HFFc6 (cell line): Measurements from ENCODE around the gene BMP8A. TPM values are rescaled to one million over a fixed set of nuclear protein-coding genes. Genes with fewer than 3 reads are reported as not detected.
"Not testable (repeated sequence)": the region's sequence is repeated elsewhere in the genome, so short reads cannot be mapped to it uniquely, and the experiment has no call there.

Experiments
- DNase-seq: peaks from one replicate; pipeline ENCODE4 v3.0.0-alpha.2; 2018
- H3K27ac Mint-ChIP-seq: 2 replicates; pipeline ENCODE4 v1.8.0; 2020; ENCODE audit warnings: mild to moderate bottlenecking, mixed read lengths
- H3K27me3 Mint-ChIP-seq: 2 replicates; pipeline ENCODE4 v1.8.0; 2021; ENCODE audit warnings: mild to moderate bottlenecking, moderate library complexity, mixed read lengths; ENCODE audit not compliant: insufficient read depth
- H3K36me3 Mint-ChIP-seq: 2 replicates; pipeline ENCODE4 v1.8.0; 2021; ENCODE audit warnings: low read depth, mixed read lengths
- H3K4me1 Mint-ChIP-seq: 2 replicates; pipeline ENCODE4 v1.8.0; 2020; ENCODE audit warnings: low read depth, mixed read lengths
- H3K4me3 Mint-ChIP-seq: 2 replicates; pipeline ENCODE4 v1.8.0; 2020; ENCODE audit warnings: mild to moderate bottlenecking, moderate library complexity, mixed read lengths
- H3K9me3 Mint-ChIP-seq: 2 replicates; pipeline ENCODE4 v1.8.0; 2020; ENCODE audit warnings: mild to moderate bottlenecking, mixed read lengths
- total RNA-seq, 6 experiments: library from RNA; stranded (reverse); fragmentation: NEBNext Ultra II Directional; extraction: Animal tissue kit (Norgen Biotek cat#: 25700); gene quantifications; 2 replicates in 1 of 6; 3 replicates in 5 of 6; pipeline ENCODE4 v1.2.3, GENCODE V29; 2021
- TF ChIP-seq, protein P1 (sequence below): fragments of 200-600 bp; sonication (generic); IDR thresholded peaks from 2 replicates; pipeline ENCODE4 v1.5.0; 2021; ENCODE audit warnings: antibody characterized with exemption, mild to moderate bottlenecking

Gene BMP8A
- total RNA-seq, 6 experiments from 2014 or later: not detected

DNA sequence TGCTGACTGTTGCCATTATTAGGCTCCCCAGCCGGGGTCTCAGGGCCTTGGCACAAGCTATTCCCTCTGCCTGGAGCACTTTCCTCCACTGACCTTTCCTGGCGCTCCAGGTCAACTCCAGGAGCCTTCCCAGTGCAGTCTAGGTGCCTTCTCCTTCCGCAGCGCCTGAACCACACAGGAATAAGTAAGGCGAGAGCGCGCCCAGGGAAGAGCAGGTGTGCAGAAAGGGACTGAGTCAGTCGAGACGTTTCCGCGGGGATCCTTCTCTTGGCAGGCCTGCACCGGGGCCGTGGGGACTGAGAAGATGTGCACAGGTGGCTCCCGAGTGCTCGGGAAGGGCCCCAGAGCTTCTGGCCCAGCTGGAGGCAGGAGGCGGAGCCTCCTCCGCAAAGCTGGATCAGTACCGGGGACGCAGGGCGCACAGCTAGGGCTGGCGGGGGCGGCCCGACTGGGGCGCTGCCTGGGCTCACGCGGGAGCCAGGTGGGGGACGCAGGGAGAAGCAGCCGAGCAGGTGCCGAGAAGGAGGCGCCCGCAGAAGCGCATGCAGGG, 765 bp upstream of the BMP8A start:
- Mint-ChIP-seq H3K27ac (no peak overlapping the region), H3K27me3 (peaks cover 33% of the 10 kb centered on the region), H3K4me1 (no peaks in the 10 kb centered on the region; the same call in 1 of the 2 replicates), H3K4me3 (peak overlapping the region; percentile 67; the same call in 1 of the 2 replicates), H3K36me3 (peaks cover 2% of the 10 kb centered on the region), H3K9me3 (no peaks in the 10 kb centered on the region)
- no peak for DNase-seq
- TF ChIP-seq, protein P1, sequence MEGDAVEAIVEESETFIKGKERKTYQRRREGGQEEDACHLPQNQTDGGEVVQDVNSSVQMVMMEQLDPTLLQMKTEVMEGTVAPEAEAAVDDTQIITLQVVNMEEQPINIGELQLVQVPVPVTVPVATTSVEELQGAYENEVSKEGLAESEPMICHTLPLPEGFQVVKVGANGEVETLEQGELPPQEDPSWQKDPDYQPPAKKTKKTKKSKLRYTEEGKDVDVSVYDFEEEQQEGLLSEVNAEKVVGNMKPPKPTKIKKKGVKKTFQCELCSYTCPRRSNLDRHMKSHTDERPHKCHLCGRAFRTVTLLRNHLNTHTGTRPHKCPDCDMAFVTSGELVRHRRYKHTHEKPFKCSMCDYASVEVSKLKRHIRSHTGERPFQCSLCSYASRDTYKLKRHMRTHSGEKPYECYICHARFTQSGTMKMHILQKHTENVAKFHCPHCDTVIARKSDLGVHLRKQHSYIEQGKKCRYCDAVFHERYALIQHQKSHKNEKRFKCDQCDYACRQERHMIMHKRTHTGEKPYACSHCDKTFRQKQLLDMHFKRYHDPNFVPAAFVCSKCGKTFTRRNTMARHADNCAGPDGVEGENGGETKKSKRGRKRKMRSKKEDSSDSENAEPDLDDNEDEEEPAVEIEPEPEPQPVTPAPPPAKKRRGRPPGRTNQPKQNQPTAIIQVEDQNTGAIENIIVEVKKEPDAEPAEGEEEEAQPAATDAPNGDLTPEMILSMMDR: no peak

DNA sequence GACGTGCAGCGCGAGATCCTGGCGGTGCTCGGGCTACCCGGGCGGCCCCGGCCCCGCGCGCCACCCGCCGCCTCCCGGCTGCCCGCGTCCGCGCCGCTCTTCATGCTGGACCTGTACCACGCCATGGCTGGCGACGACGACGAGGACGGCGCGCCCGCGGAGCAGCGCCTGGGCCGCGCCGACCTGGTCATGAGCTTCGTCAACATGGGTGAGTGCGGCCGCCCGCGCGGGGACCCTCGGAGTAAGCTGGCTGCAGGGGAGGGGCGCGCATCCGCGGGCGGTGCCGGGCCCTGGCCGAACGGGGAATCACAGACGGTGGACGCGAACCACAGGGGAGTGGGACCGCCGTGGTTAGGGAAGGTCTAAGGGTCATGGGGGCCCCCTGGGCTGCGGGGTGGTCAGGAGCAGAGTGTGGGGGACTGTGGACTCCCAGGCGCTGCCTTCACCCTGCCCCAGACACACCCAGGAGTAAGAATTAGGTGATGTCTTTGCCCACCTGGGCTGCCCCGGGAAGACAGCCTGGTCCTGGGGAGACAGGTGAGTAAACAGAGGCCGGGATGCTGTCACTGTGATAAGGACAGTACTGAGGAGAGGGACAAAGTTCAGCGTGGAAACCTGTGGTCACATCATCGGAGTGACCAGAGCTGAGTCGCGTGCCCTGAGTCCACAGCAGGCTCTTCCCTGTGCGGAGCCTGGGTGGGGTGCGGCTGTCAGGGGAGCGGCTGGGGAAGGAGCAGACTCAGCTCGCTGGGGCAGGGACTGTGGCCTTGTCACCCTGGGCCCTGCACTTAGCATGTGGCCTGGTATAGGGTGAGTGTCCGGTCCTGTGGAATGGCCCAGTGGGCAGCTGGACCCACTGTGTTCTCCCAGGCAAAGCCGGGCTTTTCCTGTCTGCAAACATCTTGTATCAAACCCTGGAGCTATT, 944 bp downstream of the BMP8A start:
- peak overlapping the region; percentile 45; the same call in 1 of the 2 replicates for H3K4me3 Mint-ChIP-seq
- DNase-seq, H3K27ac Mint-ChIP-seq, H3K4me1 Mint-ChIP-seq, H3K36me3 Mint-ChIP-seq, H3K9me3 Mint-ChIP-seq: not testable (repeated sequence)
- peaks cover 32% of the 10 kb centered on the region for H3K27me3 Mint-ChIP-seq

DNA sequence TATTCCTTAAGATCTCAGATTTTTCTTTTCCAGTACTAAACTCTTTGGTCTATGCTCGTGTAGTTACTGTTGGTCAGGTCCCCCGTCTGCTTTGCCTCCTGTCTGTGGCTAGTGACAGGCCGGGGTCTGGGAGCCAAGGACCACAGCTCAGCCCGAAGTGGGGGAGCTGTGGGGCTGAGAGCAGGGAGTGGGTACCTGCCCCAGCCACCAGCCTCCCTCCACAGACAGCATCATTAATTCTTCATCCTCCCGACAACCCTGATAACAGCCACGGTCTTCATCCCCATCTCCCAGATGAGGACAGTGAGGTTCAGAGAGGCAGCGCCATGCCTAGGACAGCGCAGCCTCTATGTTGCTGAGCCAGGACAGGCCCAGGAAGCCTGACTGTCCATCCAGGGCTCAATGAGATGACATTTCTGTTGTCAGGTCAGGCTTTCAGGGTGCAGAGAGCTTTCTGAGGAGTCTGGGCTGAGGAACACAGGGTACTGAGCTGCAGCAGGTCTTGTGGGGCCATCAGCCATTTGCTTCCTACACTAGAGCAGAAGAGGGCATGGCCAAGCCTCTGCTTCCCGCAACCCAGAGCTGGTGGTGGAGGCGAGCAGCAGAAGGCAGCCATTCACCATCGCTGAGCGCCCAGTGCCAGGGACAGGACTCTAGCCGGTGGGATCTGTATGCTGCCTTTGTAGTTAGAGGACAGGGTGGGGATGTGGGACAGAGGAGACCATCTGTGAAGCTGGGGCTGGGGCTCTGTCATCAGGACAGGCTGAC, 1.8 kb downstream of the BMP8A start:
- not testable (repeated sequence) for H3K36me3 Mint-ChIP-seq, H3K9me3 Mint-ChIP-seq, H3K4me1 Mint-ChIP-seq, DNase-seq, H3K27ac Mint-ChIP-seq
- Mint-ChIP-seq H3K4me3 (peak overlapping the region; percentile 45; the same call in 1 of the 2 replicates), H3K27me3 (peaks cover 32% of the 10 kb centered on the region)

DNA sequence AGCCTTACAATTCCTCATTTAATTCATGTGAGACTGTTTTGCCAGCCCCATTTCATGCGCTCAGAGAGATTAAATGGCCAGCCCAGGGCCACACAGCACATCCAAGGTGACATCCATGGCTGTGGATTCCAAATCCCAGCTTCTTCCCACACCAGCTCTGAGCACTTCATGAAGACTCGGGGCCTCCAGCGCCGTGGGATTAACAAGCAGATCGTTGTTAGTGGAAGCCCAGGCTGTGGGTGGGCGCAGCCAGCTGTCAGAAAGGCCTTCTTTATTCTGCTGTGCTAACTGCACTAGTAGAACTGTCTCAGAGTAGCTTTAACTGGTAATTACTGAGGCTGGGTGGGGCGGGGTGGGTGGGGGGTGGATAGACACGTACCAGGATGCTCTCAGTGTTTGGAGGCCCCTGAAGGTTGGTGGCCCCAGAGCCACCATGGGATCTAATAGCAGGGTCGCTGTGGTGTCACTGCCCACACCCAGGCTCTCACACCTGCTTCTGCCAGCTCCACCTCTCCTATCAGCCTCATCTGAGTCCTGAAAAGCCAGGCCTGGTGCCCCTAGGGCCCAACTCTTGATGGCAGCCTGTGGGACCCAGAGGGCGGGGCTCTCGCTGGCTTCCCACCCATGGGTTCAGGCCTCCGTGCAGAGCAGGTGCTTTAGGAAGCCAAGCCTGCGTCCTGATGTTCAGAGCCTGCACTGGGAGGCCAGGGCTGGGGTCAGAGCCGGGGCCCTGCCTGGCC, 3.4 kb downstream of the BMP8A start:
- Mint-ChIP-seq H3K36me3 (no peaks in the 10 kb centered on the region), H3K4me3 (no peak overlapping the region), H3K27me3 (peaks cover 29% of the 10 kb centered on the region), H3K27ac (no peak overlapping the region), H3K4me1 (no peaks in the 10 kb centered on the region), H3K9me3 (no peaks in the 10 kb centered on the region)
- DNase-seq: no peak
- TF ChIP-seq, protein P1: no peak

DNA sequence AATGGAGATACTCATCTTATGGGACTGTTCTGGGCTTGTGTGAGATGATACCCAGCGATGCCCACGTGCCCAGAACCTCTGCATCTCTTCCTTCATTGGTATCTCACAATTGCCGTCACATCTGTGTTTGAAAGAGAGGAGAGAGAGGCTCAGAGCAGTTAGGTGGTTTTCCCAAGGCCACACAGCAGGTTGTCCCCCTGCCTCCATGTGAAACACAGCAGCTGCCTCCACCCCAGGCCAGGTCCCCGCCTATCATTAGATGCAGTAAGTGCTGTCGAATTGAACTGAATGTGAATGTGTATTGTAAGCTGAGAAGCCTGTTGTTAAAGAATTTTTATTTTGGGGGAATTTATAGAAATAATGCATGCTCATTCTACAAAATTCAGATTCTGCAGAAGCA, 5.1 kb downstream of the BMP8A start:
- H3K36me3 Mint-ChIP-seq, DNase-seq, H3K9me3 Mint-ChIP-seq, H3K4me1 Mint-ChIP-seq, H3K4me3 Mint-ChIP-seq, H3K27ac Mint-ChIP-seq: not testable (repeated sequence)
- H3K27me3 Mint-ChIP-seq: peaks cover 18% of the 10 kb centered on the region

DNA sequence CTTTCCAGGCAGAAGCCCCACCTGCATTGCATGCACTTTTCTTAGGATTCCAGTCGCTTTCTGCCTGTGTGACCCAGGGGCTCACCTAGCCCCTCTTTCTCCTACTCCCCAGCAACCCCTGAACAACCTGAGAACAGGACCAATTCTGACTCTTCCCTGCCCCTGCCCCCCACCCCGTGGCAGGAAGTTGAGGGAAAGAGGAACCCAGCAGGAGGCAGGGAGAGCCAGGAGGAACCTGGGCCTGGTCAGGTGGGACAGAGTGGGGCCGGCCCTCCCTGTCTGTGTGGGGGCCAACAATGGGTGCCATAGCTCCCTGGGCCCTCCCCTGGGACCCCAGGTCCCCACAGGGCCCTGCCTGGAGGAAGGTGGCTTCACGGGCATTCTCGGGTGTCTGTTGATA, 6.1 kb downstream of the BMP8A start:
- Mint-ChIP-seq H3K9me3 (no peaks in the 10 kb centered on the region), H3K4me1 (peaks cover 6% of the 10 kb centered on the region; the same call in 1 of the 2 replicates), H3K27ac (no peak overlapping the region), H3K27me3 (peaks cover 21% of the 10 kb centered on the region), H3K36me3 (no peaks in the 10 kb centered on the region), H3K4me3 (no peak overlapping the region)
- TF ChIP-seq, protein P1: no peak
- no peak for DNase-seq

DNA sequence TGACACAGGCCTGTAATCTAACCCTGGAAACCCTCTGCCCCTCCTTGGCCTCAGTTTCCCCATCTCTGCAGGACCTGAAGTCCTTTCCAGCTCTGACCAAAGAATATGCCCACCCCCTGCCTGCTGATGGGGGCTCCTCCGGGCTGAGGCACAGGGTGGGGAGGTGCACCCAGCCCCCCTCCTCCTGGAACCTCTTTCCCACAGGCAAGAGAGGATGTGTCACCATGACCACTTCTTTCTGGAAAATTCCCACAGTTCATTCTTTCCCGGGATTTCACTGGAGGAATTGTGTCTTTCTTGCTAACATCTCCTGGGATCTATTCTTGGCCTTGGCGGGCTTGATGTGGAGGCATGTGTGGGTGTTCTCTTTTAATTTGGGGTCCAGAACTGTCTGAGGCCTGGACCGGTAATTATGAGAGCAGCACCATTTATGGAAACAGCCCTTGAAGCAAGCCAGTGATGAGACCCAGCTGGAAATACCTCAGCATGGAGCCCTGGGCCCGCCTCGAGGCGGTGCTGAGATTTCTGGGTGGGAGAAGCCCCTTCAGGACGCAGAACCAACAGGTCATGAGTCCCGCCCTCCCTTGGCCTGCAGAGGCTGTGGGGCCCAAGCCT, 6.8 kb downstream of the BMP8A start:
- H3K4me1 Mint-ChIP-seq, DNase-seq, H3K27ac Mint-ChIP-seq: not testable (repeated sequence)

DNA sequence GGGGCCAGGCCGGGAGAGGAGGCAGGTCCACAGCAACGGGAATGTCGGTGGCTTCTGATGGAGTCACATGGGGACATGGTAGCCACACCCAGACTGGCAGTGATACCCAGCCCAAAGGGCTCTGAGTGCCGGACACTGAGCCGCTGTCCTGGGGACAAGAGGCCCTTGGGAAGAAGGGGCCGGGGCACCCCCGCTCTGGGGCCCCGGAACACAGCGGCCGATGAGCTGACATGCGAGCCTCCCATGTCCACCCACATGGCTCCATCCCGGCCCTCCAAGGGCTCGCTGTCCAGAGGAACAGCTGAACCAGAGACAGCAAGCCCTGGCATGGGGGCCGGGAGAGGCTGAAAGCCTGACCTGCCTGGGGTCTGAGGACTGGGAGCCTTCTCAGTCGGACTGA, 7.4 kb downstream of the BMP8A start:
- H3K4me3 Mint-ChIP-seq, H3K36me3 Mint-ChIP-seq: not testable (repeated sequence)

More for the DNA sequence above, 6.8 kb downstream of the BMP8A start:
- H3K9me3 Mint-ChIP-seq, H3K4me3 Mint-ChIP-seq, H3K36me3 Mint-ChIP-seq: not testable (repeated sequence)
- peaks cover 15% of the 10 kb centered on the region for H3K27me3 Mint-ChIP-seq

More for the DNA sequence above, 7.4 kb downstream of the BMP8A start:
- H3K4me1 Mint-ChIP-seq, H3K27ac Mint-ChIP-seq, H3K9me3 Mint-ChIP-seq, DNase-seq: not testable (repeated sequence)
- peaks cover 11% of the 10 kb centered on the region for H3K27me3 Mint-ChIP-seq
